Eye (tissue), 1 donor: ENCODE measurements around the gene PARP8.

Experiments used
- DNase-seq: peaks from one replicate; pipeline ENCODE4 v3.0.0-alpha.2; 2015

Gene PARP8

GRCh38 chr5:50856401-50857119 is 190.1 kb downstream of the PARP8 start:
- no peak for DNase-seq

GRCh38 chr5:50863534-50864170 is 197.2 kb downstream of the PARP8 start:
- DNase-seq: no peak

- DNase-seq: no peak
Observed at GRCh38 chr5:50864466-50864865, 198.0 kb downstream of the PARP8 start.

GRCh38 chr5:50866415-50866814 is 200.0 kb downstream of the PARP8 start:
- DNase-seq: no peak

- no peak for DNase-seq
Observed at GRCh38 chr5:50867140-50867539, 200.7 kb downstream of the PARP8 start.

GRCh38 chr5:50873595-50874277 is 207.3 kb downstream of the PARP8 start:
- DNase-seq: no peak

- no peak for DNase-seq
Observed at GRCh38 chr5:50874306-50875001, 208.0 kb downstream of the PARP8 start.

GRCh38 chr5:50875002-50875344 is 208.5 kb downstream of the PARP8 start:
- no peak for DNase-seq

- no peak for DNase-seq
Observed at GRCh38 chr5:50878470-50878869, 212.0 kb downstream of the PARP8 start.

- no peak for DNase-seq
Observed at GRCh38 chr5:50881407-50881806, 215.0 kb downstream of the PARP8 start.

- no peak for DNase-seq
Observed at GRCh38 chr5:50886657-50887345, 220.4 kb downstream of the PARP8 start.

GRCh38 chr5:50887889-50888633 is 221.6 kb downstream of the PARP8 start:
- DNase-seq: no peak

- DNase-seq: no peak
Observed at GRCh38 chr5:50888751-50889150, 222.3 kb downstream of the PARP8 start.

GRCh38 chr5:50889790-50890189 is 223.4 kb downstream of the PARP8 start:
- DNase-seq: no peak
